Measurements from ENCODE around the gene BCAS3. TPM values are rescaled to one million over a fixed set of nuclear protein-coding genes. Genes with fewer than 3 reads are reported as not detected.
A peak's percentile ranks its signal among the peaks of the same experiment; 100 is the strongest.
"Not testable (repeated sequence)": the region's sequence is repeated elsewhere in the genome, so short reads cannot be mapped to it uniquely, and the experiment has no call there.

BCAS3 gene
- total and polyA plus RNA-seq, 5 donors from 2014 or later = 29.7 to 59.1 (median 33.9) TPM

- peak overlapping the region; percentile 62 to 84 (median 80) for H3K27ac Mint-ChIP-seq
- H3K4me1 ChIP-seq (ENCODE audit: control insufficient read depth, insufficient read depth, low read length, poor library complexity, severe bottlenecking) = peaks cover 15% of the 10 kb centered on the region
- H3K4me1 Mint-ChIP-seq = peaks cover 17 to 63% (median 37%) of the 10 kb centered on the region in 4 donors
- no peak overlapping the region for H3K4me3 ChIP-seq (ENCODE audit: low read depth, low read length)
- H3K36me3 ChIP-seq (ENCODE audit: control insufficient read depth, insufficient read depth, low read length) = no peaks in the 10 kb centered on the region
- no peak for DNase-seq
- H3K9me3 ChIP-seq (ENCODE audit: control insufficient read depth in 2 of 2, low read length in 2 of 2) = no peaks in the 10 kb centered on the region
- no peak overlapping the region for H3K4me3 Mint-ChIP-seq
- H3K27ac ChIP-seq (ENCODE audit: insufficient read depth, low read length, poor library complexity, severe bottlenecking) = no peak overlapping the region
- no peaks in the 10 kb centered on the region for H3K27me3 ChIP-seq (ENCODE audit: control insufficient read depth, insufficient read depth, low read length)
- peaks cover 6% of the 10 kb centered on the region for H3K36me3 Mint-ChIP-seq
- no peak for ATAC-seq (ENCODE audit: low read depth in 2 of 2)
- no peaks in the 10 kb centered on the region for H3K27me3 Mint-ChIP-seq
- peaks cover 0 to 2% (median 0%) of the 10 kb centered on the region in 7 donors for H3K9me3 Mint-ChIP-seq
Measured at GRCh38 chr17:61140081-61140786, 462.6 kb downstream of the BCAS3 start.

- ATAC-seq (ENCODE audit: low read depth in 2 of 2) (no peak), DNase-seq (no peak)
- Histone ChIP-seq H3K4me3 (ENCODE audit: low read depth, low read length) (no peak overlapping the region), H3K27ac (ENCODE audit: insufficient read depth, low read length, poor library complexity, severe bottlenecking) (no peak overlapping the region), H3K4me1 (ENCODE audit: control insufficient read depth, insufficient read depth, low read length, poor library complexity, severe bottlenecking) (peaks cover 15% of the 10 kb centered on the region), H3K36me3 (ENCODE audit: control insufficient read depth, insufficient read depth, low read length) (no peaks in the 10 kb centered on the region), H3K9me3 (ENCODE audit: control insufficient read depth in 2 of 2, low read length in 2 of 2) (no peaks in the 10 kb centered on the region), H3K27me3 (ENCODE audit: control insufficient read depth, insufficient read depth, low read length) (no peaks in the 10 kb centered on the region)
- Mint-ChIP-seq H3K27ac (peak overlapping the region in 1 of 3 donors; percentile 40), H3K27me3 (no peaks in the 10 kb centered on the region), H3K4me1 (peaks cover 19 to 57% (median 35%) of the 10 kb centered on the region in 4 donors), H3K4me3 (no peak overlapping the region), H3K36me3 (peaks cover 4% of the 10 kb centered on the region), H3K9me3 (peaks cover 0 to 2% (median 0%) of the 10 kb centered on the region in 7 donors)
Measured at GRCh38 chr17:61143026-61143425, 465.4 kb downstream of the BCAS3 start.

- H3K9me3 ChIP-seq (ENCODE audit: control insufficient read depth in 2 of 2, low read length in 2 of 2) = no peaks in the 10 kb centered on the region
- H3K27me3 Mint-ChIP-seq = no peaks in the 10 kb centered on the region
- ATAC-seq (ENCODE audit: low read depth in 2 of 2) (no peak), DNase-seq (no peak)
- no peak overlapping the region for H3K4me3 ChIP-seq (ENCODE audit: low read depth, low read length)
- H3K27me3 ChIP-seq (ENCODE audit: control insufficient read depth, insufficient read depth, low read length) = no peaks in the 10 kb centered on the region
- peaks cover 0 to 2% (median 0%) of the 10 kb centered on the region in 7 donors for H3K9me3 Mint-ChIP-seq
- H3K27ac Mint-ChIP-seq = peak overlapping the region; percentile 39 to 75 (median 55)
- H3K4me1 Mint-ChIP-seq = peaks cover 16 to 48% (median 28%) of the 10 kb centered on the region in 4 donors
- no peaks in the 10 kb centered on the region for H3K36me3 ChIP-seq (ENCODE audit: control insufficient read depth, insufficient read depth, low read length)
- no peak overlapping the region for H3K4me3 Mint-ChIP-seq
- H3K36me3 Mint-ChIP-seq = peaks cover 4% of the 10 kb centered on the region
- H3K4me1 ChIP-seq (ENCODE audit: control insufficient read depth, insufficient read depth, low read length, poor library complexity, severe bottlenecking) = peaks cover 6% of the 10 kb centered on the region
- no peak overlapping the region for H3K27ac ChIP-seq (ENCODE audit: insufficient read depth, low read length, poor library complexity, severe bottlenecking)
Measured at GRCh38 chr17:61144137-61144536, 466.5 kb downstream of the BCAS3 start.

GRCh38 chr17:61144617-61145564 is 467.2 kb downstream of the BCAS3 start:
- no peaks in the 10 kb centered on the region for H3K4me1 ChIP-seq (ENCODE audit: control insufficient read depth, insufficient read depth, low read length, poor library complexity, severe bottlenecking)
- H3K9me3 ChIP-seq (ENCODE audit: control insufficient read depth in 2 of 2, low read length in 2 of 2) = no peaks in the 10 kb centered on the region
- H3K36me3 Mint-ChIP-seq = peaks cover 4% of the 10 kb centered on the region
- no peaks in the 10 kb centered on the region for H3K27me3 Mint-ChIP-seq
- H3K36me3 ChIP-seq (ENCODE audit: control insufficient read depth, insufficient read depth, low read length) = no peaks in the 10 kb centered on the region
- no peak overlapping the region for H3K27ac ChIP-seq (ENCODE audit: insufficient read depth, low read length, poor library complexity, severe bottlenecking)
- peaks cover 14 to 47% (median 24%) of the 10 kb centered on the region in 4 donors for H3K4me1 Mint-ChIP-seq
- H3K4me3 ChIP-seq (ENCODE audit: low read depth, low read length) = no peak overlapping the region
- H3K4me3 Mint-ChIP-seq = peak overlapping the region in 1 of 4 donors; percentile 41
- DNase-seq (peak in 1 of 3 donors; percentile 3), ATAC-seq (ENCODE audit: low read depth in 2 of 2) (no peak)
- H3K27me3 ChIP-seq (ENCODE audit: control insufficient read depth, insufficient read depth, low read length) = no peaks in the 10 kb centered on the region
- peak overlapping the region in 2 of 3 donors; percentile 39 to 66 for H3K27ac Mint-ChIP-seq
- H3K9me3 Mint-ChIP-seq = peaks cover 0 to 2% (median 0%) of the 10 kb centered on the region in 7 donors

- H3K27me3 Mint-ChIP-seq; H3K27ac Mint-ChIP-seq; ATAC-seq (ENCODE audit: low read depth in 2 of 2); H3K9me3 ChIP-seq (ENCODE audit: control insufficient read depth in 2 of 2, low read length in 2 of 2); H3K36me3 Mint-ChIP-seq; H3K4me3 ChIP-seq (ENCODE audit: low read depth, low read length); H3K4me3 Mint-ChIP-seq; H3K36me3 ChIP-seq (ENCODE audit: control insufficient read depth, insufficient read depth, low read length); H3K4me1 ChIP-seq (ENCODE audit: control insufficient read depth, insufficient read depth, low read length, poor library complexity, severe bottlenecking); H3K27ac ChIP-seq (ENCODE audit: insufficient read depth, low read length, poor library complexity, severe bottlenecking); H3K9me3 Mint-ChIP-seq; DNase-seq; H3K27me3 ChIP-seq (ENCODE audit: control insufficient read depth, insufficient read depth, low read length): not testable (repeated sequence)
- H3K4me1 Mint-ChIP-seq = peaks cover 13 to 43% (median 25%) of the 10 kb centered on the region in 4 donors
Measured at GRCh38 chr17:61146833-61147232, 469.2 kb downstream of the BCAS3 start.

GRCh38 chr17:61149106-61149825 is 471.6 kb downstream of the BCAS3 start:
- ATAC-seq (ENCODE audit: low read depth in 2 of 2) (no peak), DNase-seq (no peak)
- H3K36me3 ChIP-seq (ENCODE audit: control insufficient read depth, insufficient read depth, low read length) = no peaks in the 10 kb centered on the region
- Mint-ChIP-seq H3K4me3 (no peak overlapping the region), H3K27me3 (no peaks in the 10 kb centered on the region), H3K27ac (no peak overlapping the region), H3K4me1 (peaks cover 8 to 31% (median 18%) of the 10 kb centered on the region in 4 donors), H3K9me3 (peaks cover 0 to 2% (median 0%) of the 10 kb centered on the region in 7 donors), H3K36me3 (peaks cover 10% of the 10 kb centered on the region)
- no peaks in the 10 kb centered on the region for H3K27me3 ChIP-seq (ENCODE audit: control insufficient read depth, insufficient read depth, low read length)
- H3K9me3 ChIP-seq (ENCODE audit: control insufficient read depth in 2 of 2, low read length in 2 of 2) = no peaks in the 10 kb centered on the region
- no peaks in the 10 kb centered on the region for H3K4me1 ChIP-seq (ENCODE audit: control insufficient read depth, insufficient read depth, low read length, poor library complexity, severe bottlenecking)
- H3K4me3 ChIP-seq (ENCODE audit: low read depth, low read length) = no peak overlapping the region
- H3K27ac ChIP-seq (ENCODE audit: insufficient read depth, low read length, poor library complexity, severe bottlenecking) = no peak overlapping the region

GRCh38 chr17:61149862-61150362 is 472.3 kb downstream of the BCAS3 start:
- no peak for ATAC-seq (ENCODE audit: low read depth in 2 of 2)
- H3K27ac ChIP-seq (ENCODE audit: insufficient read depth, low read length, poor library complexity, severe bottlenecking) = no peak overlapping the region
- Mint-ChIP-seq H3K27me3 (no peaks in the 10 kb centered on the region), H3K4me1 (peaks cover 8 to 25% (median 17%) of the 10 kb centered on the region in 4 donors), H3K9me3 (peaks cover 0 to 2% (median 0%) of the 10 kb centered on the region in 7 donors), H3K4me3 (peak overlapping the region in 1 of 4 donors; percentile 1), H3K36me3 (peaks cover 10% of the 10 kb centered on the region), H3K27ac (no peak overlapping the region)
- no peak overlapping the region for H3K4me3 ChIP-seq (ENCODE audit: low read depth, low read length)
- no peaks in the 10 kb centered on the region for H3K36me3 ChIP-seq (ENCODE audit: control insufficient read depth, insufficient read depth, low read length)
- H3K4me1 ChIP-seq (ENCODE audit: control insufficient read depth, insufficient read depth, low read length, poor library complexity, severe bottlenecking) = no peaks in the 10 kb centered on the region
- H3K9me3 ChIP-seq (ENCODE audit: control insufficient read depth in 2 of 2, low read length in 2 of 2) = no peaks in the 10 kb centered on the region
- DNase-seq = no peak
- H3K27me3 ChIP-seq (ENCODE audit: control insufficient read depth, insufficient read depth, low read length) = no peaks in the 10 kb centered on the region
